ENCODE results near the gene FGF18. TPM values are rescaled to one million over a fixed set of nuclear protein-coding genes. Genes with fewer than 3 reads are reported as not detected.

The FGF18 gene
- total RNA-seq, 1 donor from 2014 or later = 0.06 TPM

DNA sequence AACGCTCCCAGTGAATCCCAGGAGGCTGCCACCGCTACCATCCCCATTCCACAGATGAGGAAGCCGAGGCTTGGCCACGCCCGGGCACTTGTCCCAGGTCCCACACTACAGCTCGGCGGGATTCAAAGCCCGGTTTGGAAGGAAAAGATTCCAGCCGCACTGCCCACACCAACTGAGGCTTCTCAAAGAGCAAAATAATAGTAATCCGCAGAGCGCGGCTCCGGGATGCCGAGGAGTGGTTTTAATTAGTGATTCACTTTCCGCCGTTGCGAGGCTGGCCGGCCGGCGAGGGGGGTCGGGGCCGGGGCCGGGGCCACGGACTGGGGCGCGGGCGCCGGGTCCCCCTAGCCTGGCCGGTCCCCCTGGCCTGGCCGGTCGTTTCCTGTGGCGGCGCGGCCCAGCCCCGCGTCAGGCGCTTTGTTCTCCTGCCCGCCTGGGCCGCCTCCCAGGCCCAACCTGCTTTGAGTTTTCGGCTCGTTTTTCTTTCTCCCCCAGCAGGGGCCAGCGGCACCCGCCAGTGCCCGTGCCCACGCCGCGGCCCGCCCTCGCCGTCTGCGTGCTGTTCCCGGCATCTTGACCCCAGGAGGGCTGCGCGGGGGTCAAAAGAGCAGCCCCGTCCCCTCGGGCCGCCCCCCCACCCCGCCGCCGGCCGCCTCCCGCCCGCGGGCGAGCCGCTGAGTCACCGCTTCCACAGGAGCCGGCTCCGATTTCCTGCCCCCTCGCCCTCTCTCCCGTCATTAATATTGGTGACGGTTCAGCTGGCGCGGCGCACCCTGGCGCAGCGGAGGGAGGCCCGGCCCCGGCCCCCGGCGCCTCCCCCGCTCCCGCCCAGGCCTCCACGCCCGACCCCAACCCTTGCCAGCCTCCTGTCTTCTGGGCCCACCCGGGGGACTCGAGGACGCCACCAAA lies 31.2 kb downstream of the FGF18 start:
- Mint-ChIP-seq H3K27me3 (ENCODE audit: insufficient read depth, low read depth) (peaks cover 17% of the 10 kb centered on the region), H3K9me3 (no peaks in the 10 kb centered on the region), H3K4me3 (peak overlapping the region; percentile 79), H3K4me1 (peaks cover 66% of the 10 kb centered on the region), H3K27ac (no peak overlapping the region), H3K36me3 (peaks cover 5% of the 10 kb centered on the region)
- TF ChIP-seq EZH2phosphoT487 (IDR thresholded peaks at IDR 0.05) = no peak
- TF ChIP-seq EZH2 (IDR thresholded peaks at IDR 0.05) = no peak
- TF ChIP-seq, protein P1, sequence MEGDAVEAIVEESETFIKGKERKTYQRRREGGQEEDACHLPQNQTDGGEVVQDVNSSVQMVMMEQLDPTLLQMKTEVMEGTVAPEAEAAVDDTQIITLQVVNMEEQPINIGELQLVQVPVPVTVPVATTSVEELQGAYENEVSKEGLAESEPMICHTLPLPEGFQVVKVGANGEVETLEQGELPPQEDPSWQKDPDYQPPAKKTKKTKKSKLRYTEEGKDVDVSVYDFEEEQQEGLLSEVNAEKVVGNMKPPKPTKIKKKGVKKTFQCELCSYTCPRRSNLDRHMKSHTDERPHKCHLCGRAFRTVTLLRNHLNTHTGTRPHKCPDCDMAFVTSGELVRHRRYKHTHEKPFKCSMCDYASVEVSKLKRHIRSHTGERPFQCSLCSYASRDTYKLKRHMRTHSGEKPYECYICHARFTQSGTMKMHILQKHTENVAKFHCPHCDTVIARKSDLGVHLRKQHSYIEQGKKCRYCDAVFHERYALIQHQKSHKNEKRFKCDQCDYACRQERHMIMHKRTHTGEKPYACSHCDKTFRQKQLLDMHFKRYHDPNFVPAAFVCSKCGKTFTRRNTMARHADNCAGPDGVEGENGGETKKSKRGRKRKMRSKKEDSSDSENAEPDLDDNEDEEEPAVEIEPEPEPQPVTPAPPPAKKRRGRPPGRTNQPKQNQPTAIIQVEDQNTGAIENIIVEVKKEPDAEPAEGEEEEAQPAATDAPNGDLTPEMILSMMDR (IDR thresholded peaks at IDR 0.05) = no peak
- Histone ChIP-seq H3F3A (ENCODE audit: low read depth) (peaks cover 15% of the 10 kb centered on the region), H3K79me2 (ENCODE audit: low read depth) (no peaks in the 10 kb centered on the region), H3K9me3 (ENCODE audit: low read depth) (no peaks in the 10 kb centered on the region), H3K4me3 (peak overlapping the region; percentile 46), H3K4me2 (peak overlapping the region; percentile 80), H3K27me3 (peaks cover 34% of the 10 kb centered on the region), H2AFZ (replicated peaks) (peak overlapping the region; percentile 85), H4K20me1 (ENCODE audit: low read depth) (no peaks in the 10 kb centered on the region), H3K27ac (no peak overlapping the region), H3K36me3 (no peaks in the 10 kb centered on the region), H3K9ac (no peak overlapping the region), H3K4me1 (peaks cover 12% of the 10 kb centered on the region)
- DNase-seq (ENCODE audit: low spot score) = peak; percentile 69

DNA sequence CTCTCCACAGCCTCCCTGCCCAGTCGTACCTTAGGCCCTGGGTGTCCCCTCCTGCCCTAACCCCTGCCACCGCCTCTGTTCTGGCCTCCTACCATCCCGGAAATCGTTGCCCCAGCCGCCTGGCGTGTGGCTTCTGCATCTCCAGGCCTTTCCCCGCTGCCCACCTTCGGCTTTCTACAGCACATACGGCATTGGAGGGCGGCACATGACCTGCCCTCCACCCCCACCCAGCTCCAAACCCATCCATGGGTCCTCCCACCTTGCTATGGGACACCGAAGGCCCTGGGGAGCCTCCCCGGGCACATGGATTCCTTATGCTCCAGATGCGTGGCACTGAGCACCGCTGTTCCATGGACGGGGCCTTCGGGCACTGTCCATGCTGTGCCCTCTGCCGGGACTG lies 32.0 kb downstream of the FGF18 start:
- H3K4me1 Mint-ChIP-seq = peaks cover 66% of the 10 kb centered on the region

DNA sequence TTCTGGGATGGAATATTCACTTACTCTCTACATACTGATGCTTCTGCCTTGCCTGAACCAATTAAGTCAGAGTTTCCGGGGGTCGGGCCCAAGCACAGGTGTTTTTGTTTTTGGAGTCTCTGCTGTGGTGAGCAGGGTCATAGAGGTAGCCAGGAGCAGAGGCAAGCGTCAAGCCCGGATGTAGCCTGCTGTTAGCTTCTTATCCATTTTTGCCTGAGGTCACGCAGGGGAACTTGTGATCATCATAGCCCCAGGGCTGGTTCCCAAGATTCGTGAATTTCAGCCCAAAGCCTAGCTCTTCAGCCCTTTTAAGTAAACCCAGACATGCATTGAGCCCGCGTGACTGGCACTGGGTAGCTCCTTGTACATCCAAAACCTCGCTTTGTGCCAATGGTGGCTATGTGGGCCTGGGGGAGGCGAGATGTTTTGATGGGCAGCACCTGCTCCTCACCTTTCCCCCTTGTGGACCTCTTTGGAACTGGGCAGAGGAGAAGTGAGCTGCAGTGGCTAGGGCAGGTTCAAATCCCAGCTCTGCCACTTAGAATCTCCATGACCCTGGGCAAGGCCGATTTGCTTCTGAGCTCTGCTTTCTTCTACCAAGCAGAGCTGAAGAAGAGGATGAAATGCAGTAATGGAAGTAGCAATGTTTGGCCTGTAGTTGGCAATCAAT lies 33.7 kb downstream of the FGF18 start:
- Histone ChIP-seq H3K27me3 (peaks cover 34% of the 10 kb centered on the region), H3K4me3 (no peak overlapping the region), H3K9ac (no peak overlapping the region), H4K20me1 (ENCODE audit: low read depth) (no peaks in the 10 kb centered on the region), H3K4me2 (no peak overlapping the region), H3K4me1 (peaks cover 12% of the 10 kb centered on the region), H3K36me3 (no peaks in the 10 kb centered on the region), H3K9me3 (ENCODE audit: low read depth) (no peaks in the 10 kb centered on the region), H3F3A (ENCODE audit: low read depth) (peaks cover 15% of the 10 kb centered on the region), H3K79me2 (ENCODE audit: low read depth) (no peaks in the 10 kb centered on the region), H3K27ac (no peak overlapping the region), H2AFZ (replicated peaks) (no peak overlapping the region)
- H3K4me3 Mint-ChIP-seq = peak overlapping the region; percentile 54
- TF ChIP-seq, protein P1 (IDR thresholded peaks at IDR 0.05) = peak; percentile 12
- TF ChIP-seq EZH2phosphoT487 (IDR thresholded peaks at IDR 0.05) = no peak
- no peak for DNase-seq (ENCODE audit: low spot score)
- peak overlapping the region; percentile 54 for H3K27ac Mint-ChIP-seq
- peaks cover 8% of the 10 kb centered on the region for H3K36me3 Mint-ChIP-seq
- peaks cover 17% of the 10 kb centered on the region for H3K27me3 Mint-ChIP-seq (ENCODE audit: insufficient read depth, low read depth)
- H3K4me1 Mint-ChIP-seq = peaks cover 57% of the 10 kb centered on the region
- no peaks in the 10 kb centered on the region for H3K9me3 Mint-ChIP-seq

More for the DNA sequence above, 32.0 kb downstream of the FGF18 start:
- Mint-ChIP-seq H3K4me3 (peak overlapping the region; percentile 79), H3K27me3 (ENCODE audit: insufficient read depth, low read depth) (peaks cover 17% of the 10 kb centered on the region), H3K36me3 (peaks cover 5% of the 10 kb centered on the region), H3K27ac (no peak overlapping the region), H3K9me3 (no peaks in the 10 kb centered on the region)
- Histone ChIP-seq H3K36me3 (no peaks in the 10 kb centered on the region), H3K4me2 (peak overlapping the region; percentile 80), H3K79me2 (ENCODE audit: low read depth) (no peaks in the 10 kb centered on the region), H2AFZ (replicated peaks) (peak overlapping the region; percentile 85), H3K9me3 (ENCODE audit: low read depth) (no peaks in the 10 kb centered on the region), H3K9ac (no peak overlapping the region), H3F3A (ENCODE audit: low read depth) (peaks cover 15% of the 10 kb centered on the region), H3K4me3 (peak overlapping the region; percentile 46), H3K27me3 (peaks cover 34% of the 10 kb centered on the region), H4K20me1 (ENCODE audit: low read depth) (no peaks in the 10 kb centered on the region), H3K4me1 (peaks cover 12% of the 10 kb centered on the region), H3K27ac (no peak overlapping the region)
- no peak for TF ChIP-seq EZH2 (IDR thresholded peaks at IDR 0.05)
- no peak for TF ChIP-seq EZH2phosphoT487 (IDR thresholded peaks at IDR 0.05)
- TF ChIP-seq, protein P1 (IDR thresholded peaks at IDR 0.05) = no peak
- no peak for DNase-seq (ENCODE audit: low spot score)

Measured in neural progenitor cell (in vitro differentiated cells).